WTC11 (cell line): ENCODE measurements around the gene KIF26A. TPM values are rescaled to one million over a fixed set of nuclear protein-coding genes. Genes with fewer than 3 reads are reported as not detected.
A peak's percentile ranks its signal among the peaks of the same experiment; 100 is the strongest.

Experiments used
- ATAC-seq: fragments of 200-7000 bp; cut with Tn5 transposase; 2 replicates; pipeline ENCODE4 v1.10.0; 2021; ENCODE audit warnings: mild to moderate bottlenecking, moderate library complexity
- CTCF ChIA-PET: fragments of 300-600 bp; sonication (Branson Sonifier 250); formaldehyde crosslinking; loops from one replicate; lab custom pipeline; 2021; ENCODE audit warnings: antibody characterized with exemption; lab: Charles Lee
- POLR2A ChIA-PET: fragments of 350-600 bp; sonication (Branson Sonifier 250); formaldehyde crosslinking; loops from one replicate; lab custom pipeline; 2021; ENCODE audit warnings: antibody characterized with exemption; lab: Charles Lee
- DNase-seq: peaks from one replicate; pipeline ENCODE4 v3.0.0; 2021; ENCODE audit warnings: low spot score
- H3K27ac Mint-ChIP-seq: 2 replicates; pipeline ENCODE4 v1.8.0; 2021; ENCODE audit warnings: mixed read lengths
- H3K27me3 Mint-ChIP-seq: 2 replicates; pipeline ENCODE4 v1.8.0; 2021; ENCODE audit warnings: low read depth, mild to moderate bottlenecking, moderate library complexity, mixed read lengths
- H3K36me3 Mint-ChIP-seq: 2 replicates; pipeline ENCODE4 v1.8.0; 2021; ENCODE audit warnings: mixed read lengths
- H3K4me1 Mint-ChIP-seq: 2 replicates; pipeline ENCODE4 v1.8.0; 2022; ENCODE audit warnings: mixed read lengths
- H3K4me3 Mint-ChIP-seq: 2 replicates; pipeline ENCODE4 v1.8.0; 2021; ENCODE audit warnings: mild to moderate bottlenecking, moderate library complexity, mixed read lengths
- H3K9me3 Mint-ChIP-seq: 2 replicates; pipeline ENCODE4 v1.8.0; 2021; ENCODE audit warnings: mixed read lengths
- CDX4 ChIP-seq: fragments of 250-450 bp; sonication (Bioruptor Pico); IDR thresholded peaks from 2 replicates; pipeline ENCODE4 v1.9.0; 2021; ENCODE audit warnings: moderate library complexity, mild to moderate bottlenecking, inconsistent platforms, borderline replicate concordance
- CREB1 ChIP-seq: sonication (generic); formaldehyde crosslinking; IDR thresholded peaks from 2 replicates; pipeline ENCODE4 v1.8.0; 2023; ENCODE audit warnings: mild to moderate bottlenecking, missing genetic modification reagents
- E2F4 ChIP-seq: sonication (generic); formaldehyde crosslinking; IDR thresholded peaks from 2 replicates; pipeline ENCODE4 v1.8.1; 2022; ENCODE audit warnings: low read depth, mild to moderate bottlenecking, moderate library complexity, missing genetic modification reagents, borderline replicate concordance
- E2F5 ChIP-seq: sonication (generic); formaldehyde crosslinking; IDR thresholded peaks from 2 replicates; pipeline ENCODE4 v1.8.1; 2022; ENCODE audit warnings: mild to moderate bottlenecking, moderate library complexity, missing genetic modification reagents
- FOXK1 ChIP-seq: sonication (generic); formaldehyde crosslinking; IDR thresholded peaks from 2 replicates; pipeline ENCODE4 v1.8.0; 2022; ENCODE audit warnings: mild to moderate bottlenecking, moderate library complexity, missing genetic modification reagents
- MLX ChIP-seq: sonication (generic); formaldehyde crosslinking; IDR thresholded peaks from 2 replicates; pipeline ENCODE4 v1.8.1; 2023; ENCODE audit warnings: mild to moderate bottlenecking, missing genetic modification reagents, moderate library complexity
- NFATC4 ChIP-seq: fragments of 250-450 bp; sonication (Bioruptor Pico); IDR thresholded peaks from 2 replicates; pipeline ENCODE4 v1.9.0; 2021; ENCODE audit warnings: mild to moderate bottlenecking
- NR1H2 ChIP-seq: sonication (generic); formaldehyde crosslinking; IDR thresholded peaks from 2 replicates; pipeline ENCODE4 v1.9.0; 2021; ENCODE audit warnings: mild to moderate bottlenecking, moderate library complexity, missing genetic modification reagents
- PRDM15 ChIP-seq: sonication (generic); formaldehyde crosslinking; IDR thresholded peaks from 2 replicates; pipeline ENCODE4 v1.8.0; 2022; ENCODE audit warnings: missing genetic modification reagents
- STAT6 ChIP-seq: sonication (generic); formaldehyde crosslinking; conservative IDR thresholded peaks from 2 replicates; pipeline ENCODE4 v1.8.1; 2023; ENCODE audit warnings: mild to moderate bottlenecking, low read depth, missing genetic modification reagents, moderate library complexity
- ZNF138 ChIP-seq: sonication (generic); formaldehyde crosslinking; conservative IDR thresholded peaks from 2 replicates; pipeline ENCODE4 v1.8.1; 2022; ENCODE audit warnings: mild to moderate bottlenecking, moderate library complexity, missing genetic modification reagents
- ZNF416 ChIP-seq: fragments of 250-450 bp; sonication (Bioruptor Pico); IDR thresholded peaks from 2 replicates; pipeline ENCODE4 v1.9.0; 2021; ENCODE audit warnings: mild to moderate bottlenecking, inconsistent platforms
- ZNF671 ChIP-seq: fragments of 250-450 bp; sonication (Bioruptor Pico); IDR thresholded peaks from 2 replicates; pipeline ENCODE4 v1.8.0; 2021; ENCODE audit warnings: mild to moderate bottlenecking
- total RNA-seq: library from RNA; stranded (reverse); gene quantifications from 3 replicates; pipeline ENCODE4 v1.2.3, GENCODE V29; 2021

KIF26A gene
- total RNA-seq, 1 experiment from 2014 or later, result 53.4 TPM

- TF ChIP-seq E2F5 (CRISPR knock-in tag), result no peak
- TF ChIP-seq STAT6 (CRISPR knock-in tag), result no peak
- TF ChIP-seq, all 79 proteins: peak for 0
These were observed 50.5 kb downstream of the KIF26A start (continued) for GRCh38 chr14:104188727-104189400.

- POLR2A ChIA-PET, result no interaction called here
These were observed 51.4 kb downstream of the KIF26A start for GRCh38 chr14:104189629-104190335.

More at GRCh38 chr14:104189629-104190335, 51.4 kb downstream of the KIF26A start:
- Mint-ChIP-seq H3K27ac (peak overlapping the region; percentile 45; the same call in 1 of the 2 replicates), H3K4me3 (no peak overlapping the region), H3K9me3 (no peaks in the 10 kb centered on the region), H3K27me3 (no peaks in the 10 kb centered on the region), H3K36me3 (no peaks in the 10 kb centered on the region), H3K4me1 (no peaks in the 10 kb centered on the region; the same call in 1 of the 2 replicates)
- CTCF ChIA-PET, result no interaction called here
- no peak for DNase-seq
- no peak for ATAC-seq
- no peak for TF ChIP-seq ZNF671
- no peak for TF ChIP-seq CDX4
- no peak for TF ChIP-seq ZNF138 (CRISPR knock-in tag)
- TF ChIP-seq NFATC4, result no peak
- TF ChIP-seq FOXK1 (CRISPR knock-in tag), result no peak
- no peak for TF ChIP-seq E2F4 (CRISPR knock-in tag)
- TF ChIP-seq CREB1 (CRISPR knock-in tag), result no peak
- no peak for TF ChIP-seq E2F5 (CRISPR knock-in tag)
- TF ChIP-seq PRDM15 (CRISPR knock-in tag), result no peak
- TF ChIP-seq ZNF416 (CRISPR knock-in tag), result no peak
- TF ChIP-seq MLX (CRISPR knock-in tag), result no peak
- no peak for TF ChIP-seq NR1H2 (CRISPR knock-in tag)
